ENCODE results near the gene CLIC3. TPM values are rescaled to one million over a fixed set of nuclear protein-coding genes. Genes with fewer than 3 reads are reported as not detected.

CLIC3 gene
- total RNA-seq, 1 experiment from 2014 or later: 4.2 TPM

DNA sequence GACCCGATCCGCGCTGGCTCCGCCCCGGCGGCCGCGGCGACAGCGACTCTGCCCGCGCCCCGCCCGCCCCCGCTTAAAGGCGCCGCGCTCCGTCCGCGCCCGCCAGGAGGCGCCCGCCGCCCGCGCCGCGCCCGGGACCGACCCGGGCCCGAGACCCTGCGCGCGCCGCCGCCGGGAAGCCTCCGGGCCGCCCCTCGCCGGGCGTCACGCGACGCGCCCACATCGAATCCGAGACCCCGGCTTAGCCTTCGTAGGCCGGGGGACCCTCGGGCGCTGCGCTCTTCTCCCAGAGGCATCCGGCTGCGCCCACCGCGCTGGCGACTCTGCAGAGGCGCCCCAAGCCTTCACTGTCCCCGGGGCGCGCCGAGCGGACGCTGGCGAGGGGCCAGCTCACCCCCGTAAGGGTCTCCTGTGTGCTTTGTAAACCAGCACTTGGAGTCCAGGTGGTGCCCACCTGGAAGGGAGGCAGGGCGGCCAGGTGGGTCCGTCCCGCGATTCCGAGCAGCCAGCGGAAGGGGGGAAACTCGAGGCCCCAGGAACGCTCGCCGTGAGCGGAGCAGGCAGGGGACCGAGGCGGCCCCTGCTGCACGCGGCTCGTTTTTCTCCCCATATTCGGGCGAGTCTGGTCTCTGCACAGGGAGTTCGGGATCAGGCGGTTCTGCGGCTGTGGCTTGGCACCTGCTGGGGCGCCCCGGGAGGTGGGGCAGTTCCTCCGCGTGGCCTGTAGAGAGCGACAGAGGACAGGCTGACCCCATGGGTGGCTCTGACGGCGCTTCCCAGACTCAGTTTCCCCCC is 32.1 kb upstream of the CLIC3 start:
- Mint-ChIP-seq H3K9me3 (ENCODE audit: unreplicated experiment) (no peaks in the 10 kb centered on the region), H3K4me1 (ENCODE audit: insufficient read depth, unreplicated experiment) (peaks cover 8% of the 10 kb centered on the region), H3K27me3 (ENCODE audit: insufficient read depth, unreplicated experiment) (no peaks in the 10 kb centered on the region), H3K27ac (ENCODE audit: low read depth, unreplicated experiment) (no peak overlapping the region), H3K4me3 (ENCODE audit: unreplicated experiment) (peak overlapping the region; percentile 67), H3K36me3 (ENCODE audit: insufficient read depth, unreplicated experiment) (peaks cover 5% of the 10 kb centered on the region)
- CTCF ChIA-PET: interaction anchor here (0.6 to 8.1 kb wide), 42 partner anchors 10 to 635 kb away, joined by 3 to 85 read pairs (median 4); partner anchors contain the start of genes AJM1, C8G, CLIC3 and MAN1B1
- intact Hi-C loops (cut with micrococcal nuclease): no loop called here
- BruUV-seq (replicated peaks): no TSS peak
- peak; percentile 61 for DNase-seq (ENCODE audit: unreplicated experiment)
- POLR2A ChIA-PET: interaction anchor here (1.4 to 1.9 kb wide), 2 partner anchors 15 to 18 kb away, joined by 3 to 4 read pairs; no protein-coding TSS in a partner anchor
- TF ChIP-seq, protein P1, sequence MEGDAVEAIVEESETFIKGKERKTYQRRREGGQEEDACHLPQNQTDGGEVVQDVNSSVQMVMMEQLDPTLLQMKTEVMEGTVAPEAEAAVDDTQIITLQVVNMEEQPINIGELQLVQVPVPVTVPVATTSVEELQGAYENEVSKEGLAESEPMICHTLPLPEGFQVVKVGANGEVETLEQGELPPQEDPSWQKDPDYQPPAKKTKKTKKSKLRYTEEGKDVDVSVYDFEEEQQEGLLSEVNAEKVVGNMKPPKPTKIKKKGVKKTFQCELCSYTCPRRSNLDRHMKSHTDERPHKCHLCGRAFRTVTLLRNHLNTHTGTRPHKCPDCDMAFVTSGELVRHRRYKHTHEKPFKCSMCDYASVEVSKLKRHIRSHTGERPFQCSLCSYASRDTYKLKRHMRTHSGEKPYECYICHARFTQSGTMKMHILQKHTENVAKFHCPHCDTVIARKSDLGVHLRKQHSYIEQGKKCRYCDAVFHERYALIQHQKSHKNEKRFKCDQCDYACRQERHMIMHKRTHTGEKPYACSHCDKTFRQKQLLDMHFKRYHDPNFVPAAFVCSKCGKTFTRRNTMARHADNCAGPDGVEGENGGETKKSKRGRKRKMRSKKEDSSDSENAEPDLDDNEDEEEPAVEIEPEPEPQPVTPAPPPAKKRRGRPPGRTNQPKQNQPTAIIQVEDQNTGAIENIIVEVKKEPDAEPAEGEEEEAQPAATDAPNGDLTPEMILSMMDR (IDR thresholded peaks at IDR 0.05; ENCODE audit: unreplicated experiment): peak; percentile 71

DNA sequence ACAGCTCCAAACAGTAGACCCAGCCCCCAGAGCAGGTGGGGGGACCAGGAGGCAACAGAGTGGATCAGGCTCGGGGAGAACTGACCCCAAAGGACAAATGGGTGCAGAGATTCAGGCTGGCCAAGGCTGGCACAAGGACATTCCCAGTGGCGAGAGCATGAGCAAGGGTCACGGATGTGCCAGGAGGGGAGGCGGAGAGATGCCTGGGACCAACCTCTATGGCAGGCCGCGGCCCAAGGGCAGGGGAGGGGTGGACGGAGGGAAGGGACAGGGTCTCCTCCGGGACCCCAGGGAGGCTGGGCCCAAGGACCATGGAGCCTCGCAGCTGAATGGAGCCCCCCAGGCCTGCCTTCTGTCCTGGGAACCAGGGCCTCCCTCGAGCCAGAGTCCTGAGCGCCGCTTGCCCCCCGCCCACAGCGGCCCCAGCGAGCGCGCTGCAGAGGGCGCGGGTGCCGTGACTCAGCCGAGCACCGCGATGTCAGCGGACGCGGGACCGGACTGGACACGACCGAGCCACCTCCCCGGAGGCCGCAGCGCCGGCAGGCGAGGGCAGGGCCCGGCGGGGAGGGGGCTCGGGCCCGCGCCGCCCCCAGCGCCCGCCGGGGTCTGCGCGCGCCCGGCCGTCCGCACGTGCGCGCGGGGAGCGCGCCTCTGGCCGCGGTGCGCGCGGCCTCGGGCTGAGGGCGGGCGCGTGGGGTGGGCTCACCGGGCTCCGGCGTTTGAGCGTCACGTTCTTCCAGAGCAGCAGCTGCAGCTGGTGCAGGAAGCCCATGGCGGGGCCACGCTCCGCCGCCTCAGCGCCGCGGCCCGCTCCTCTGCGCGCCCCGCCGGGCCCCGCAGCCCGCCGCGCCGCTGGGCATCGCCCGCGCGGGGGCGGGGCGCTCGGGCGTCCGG is 31.2 kb upstream of the CLIC3 start, which contains the start of gene ABCA2:
Gene ABCA2, minus strand, starts transcription at position 869 of the 894 bp plus-strand sequence. Its CDS starts 97 bp downstream, at position 772.
- peaks cover 8% of the 10 kb centered on the region for H3K4me1 Mint-ChIP-seq (ENCODE audit: insufficient read depth, unreplicated experiment)
- intact Hi-C loops (cut with micrococcal nuclease): no loop called here
- H3K9me3 Mint-ChIP-seq (ENCODE audit: unreplicated experiment): no peaks in the 10 kb centered on the region
- ChIA-PET POLR2A (interaction anchor here (0.7 to 1.9 kb wide), 6 partner anchors 8 to 227 kb away, joined by 3 to 6 read pairs (median 4); partner anchors contain the start of gene TPRN), CTCF (interaction anchor here (0.6 to 8.1 kb wide), 13 partner anchors 8 to 634 kb away, joined by 3 to 85 read pairs (median 10); partner anchors contain the start of genes EDF1 and SAPCD2)
- peak within 1 kb of the TSS; percentile 74 for H3K4me3 Mint-ChIP-seq (ENCODE audit: unreplicated experiment)
- TF ChIP-seq, protein P1 (IDR thresholded peaks at IDR 0.05; ENCODE audit: unreplicated experiment): no peak
- DNase-seq (ENCODE audit: unreplicated experiment): no peak
- peaks cover 5% of the 10 kb centered on the region for H3K36me3 Mint-ChIP-seq (ENCODE audit: insufficient read depth, unreplicated experiment)
- H3K27me3 Mint-ChIP-seq (ENCODE audit: insufficient read depth, unreplicated experiment): no peaks in the 10 kb centered on the region
- BruUV-seq (replicated peaks): no TSS peak
- H3K27ac Mint-ChIP-seq (ENCODE audit: low read depth, unreplicated experiment): no peak within 1 kb of the TSS

DNA sequence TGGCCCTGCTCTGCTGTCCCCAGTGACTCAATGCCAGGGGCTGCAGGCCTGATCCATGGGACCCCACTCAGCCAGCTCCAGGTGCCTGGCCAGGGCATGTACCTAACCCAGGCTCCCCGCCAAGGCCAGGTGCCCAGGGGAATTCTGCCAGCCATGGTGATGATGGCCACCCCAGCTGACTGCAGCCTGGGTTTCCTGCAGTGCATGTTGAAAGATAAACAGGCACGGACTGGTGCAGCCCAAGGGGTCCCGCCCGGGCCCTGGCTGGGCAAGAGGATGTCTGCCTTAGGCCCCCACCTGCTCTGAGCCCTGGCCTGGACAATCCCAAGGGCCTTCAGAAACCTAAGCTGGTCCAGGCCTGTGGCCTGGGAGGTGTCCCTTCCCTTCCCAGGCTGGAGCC is 30.5 kb upstream of the CLIC3 start:
- no peaks in the 10 kb centered on the region for H3K27me3 Mint-ChIP-seq (ENCODE audit: insufficient read depth, unreplicated experiment)
- H3K4me3 Mint-ChIP-seq (ENCODE audit: unreplicated experiment): peak overlapping the region; percentile 74
- TF ChIP-seq, protein P1 (IDR thresholded peaks at IDR 0.05; ENCODE audit: unreplicated experiment): no peak
- ChIA-PET POLR2A (interaction anchor here (0.7 to 1.3 kb wide), 5 partner anchors 9 to 227 kb away, joined by 3 to 6 read pairs (median 4); partner anchors contain the start of gene TPRN), CTCF (interaction anchor here (0.6 to 8.1 kb wide), 11 partner anchors 8 to 1163 kb away, joined by 3 to 85 read pairs (median 4); partner anchors contain the start of genes EDF1 and SAPCD2)
- H3K27ac Mint-ChIP-seq (ENCODE audit: low read depth, unreplicated experiment): no peak overlapping the region
- H3K4me1 Mint-ChIP-seq (ENCODE audit: insufficient read depth, unreplicated experiment): peaks cover 8% of the 10 kb centered on the region
- intact Hi-C loops (cut with micrococcal nuclease): no loop called here
- H3K36me3 Mint-ChIP-seq (ENCODE audit: insufficient read depth, unreplicated experiment): peaks cover 5% of the 10 kb centered on the region
- DNase-seq (ENCODE audit: unreplicated experiment): no peak
- BruUV-seq (replicated peaks): no TSS peak
- no peaks in the 10 kb centered on the region for H3K9me3 Mint-ChIP-seq (ENCODE audit: unreplicated experiment)
